ENCODE results near the gene PLEKHF1.

Gene PLEKHF1

GRCh38 chr19:29714371-29714952 is 49.2 kb downstream of the PLEKHF1 start:
- peak overlapping the region; percentile 80 to 97 for H3K4me3 ChIP-seq (ENCODE audit: low read depth in 1 of 2, low read length in 2 of 2)

GRCh38 chr19:29714953-29715700 is 49.9 kb downstream of the PLEKHF1 start, which contains the start of gene C19orf12:
Gene C19orf12 (minus strand): TSS chr19:29715261. CDS start chr19:29708413, 6,848 bp downstream.
- peak within 1 kb of the TSS; percentile 80 to 97 for H3K4me3 ChIP-seq (ENCODE audit: low read depth in 1 of 2, low read length in 2 of 2)
- peaks cover 20% of the 10 kb centered on the region for H3K4me1 ChIP-seq (ENCODE audit: insufficient read depth, low read length)
- no peaks in the 10 kb centered on the region for H3K9me3 ChIP-seq (ENCODE audit: low read length)
- H3K27ac ChIP-seq (ENCODE audit: low read depth, low read length) = peak within 1 kb of the TSS; percentile 94
- H3K36me3 ChIP-seq (ENCODE audit: insufficient read depth, low read length) = no peaks in the 10 kb centered on the region
- H3K9ac ChIP-seq (ENCODE audit: low read length) = peak within 1 kb of the TSS; percentile 91
- H3K27me3 ChIP-seq (ENCODE audit: control insufficient read depth in 1 of 2, insufficient read depth in 2 of 2, low read length in 2 of 2) = no peaks in the 10 kb centered on the region

More at GRCh38 chr19:29714371-29714952, 49.2 kb downstream of the PLEKHF1 start:
- H3K4me1 ChIP-seq (ENCODE audit: insufficient read depth, low read length) = peaks cover 20% of the 10 kb centered on the region
- H3K9ac ChIP-seq (ENCODE audit: low read length) = peak overlapping the region; percentile 91
- peak overlapping the region; percentile 94 for H3K27ac ChIP-seq (ENCODE audit: low read depth, low read length)
- H3K27me3 ChIP-seq (ENCODE audit: control insufficient read depth in 1 of 2, insufficient read depth in 2 of 2, low read length in 2 of 2) = no peaks in the 10 kb centered on the region
- no peaks in the 10 kb centered on the region for H3K36me3 ChIP-seq (ENCODE audit: insufficient read depth, low read length)
- no peaks in the 10 kb centered on the region for H3K9me3 ChIP-seq (ENCODE audit: low read length)

DNA sequence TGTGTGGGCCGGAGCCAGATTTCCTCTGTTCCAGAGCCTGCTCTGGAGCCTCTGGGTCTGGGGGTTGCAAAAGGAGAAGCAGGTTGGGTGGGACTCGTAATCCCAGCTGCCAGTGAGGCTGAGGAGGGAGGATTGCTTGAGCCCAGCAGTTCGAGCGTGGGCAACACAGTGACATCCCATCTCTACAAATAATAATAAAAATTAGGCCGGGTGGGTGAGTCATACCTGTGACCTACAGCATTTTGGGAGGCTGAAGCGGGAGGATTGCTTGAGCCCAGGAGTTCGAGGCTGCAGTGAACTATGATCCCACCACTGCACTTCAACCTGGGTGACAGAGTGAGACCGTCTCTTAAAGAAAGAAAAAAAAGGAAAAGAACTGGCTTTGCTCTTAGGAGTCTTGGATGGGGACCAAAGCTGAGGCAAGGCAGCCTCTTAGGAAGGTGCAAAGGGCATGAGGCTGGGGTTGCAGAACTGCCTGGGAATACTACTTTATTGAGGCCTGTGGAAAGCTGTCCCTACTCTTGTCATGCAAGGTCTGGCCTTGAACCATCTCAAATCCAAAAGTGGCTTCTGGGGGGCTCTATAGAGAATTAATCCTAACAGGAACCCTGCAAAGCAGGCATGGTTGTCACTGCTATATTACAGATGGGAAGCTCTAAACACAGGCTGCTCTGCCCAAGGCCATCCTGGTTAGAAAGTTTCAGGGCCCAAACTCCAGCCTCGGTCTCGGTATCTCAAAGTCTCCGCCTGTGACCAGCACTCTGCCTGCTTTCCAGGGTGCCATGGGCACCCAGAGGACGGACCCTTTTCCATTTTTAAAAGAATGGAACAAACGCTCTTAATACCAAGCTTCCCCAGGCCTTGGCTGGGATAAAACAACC is 50.7 kb downstream of the PLEKHF1 start:
- H3K27me3 ChIP-seq (ENCODE audit: control insufficient read depth in 1 of 2, insufficient read depth in 2 of 2, low read length in 2 of 2) = no peaks in the 10 kb centered on the region
- peak overlapping the region; percentile 80 to 97 for H3K4me3 ChIP-seq (ENCODE audit: low read depth in 1 of 2, low read length in 2 of 2)
- H3K9ac ChIP-seq (ENCODE audit: low read length) = peak overlapping the region; percentile 91
- H3K27ac ChIP-seq (ENCODE audit: low read depth, low read length) = peak overlapping the region; percentile 94
- H3K36me3 ChIP-seq (ENCODE audit: insufficient read depth, low read length) = no peaks in the 10 kb centered on the region
- peaks cover 20% of the 10 kb centered on the region for H3K4me1 ChIP-seq (ENCODE audit: insufficient read depth, low read length)
- H3K9me3 ChIP-seq (ENCODE audit: low read length) = no peaks in the 10 kb centered on the region

GRCh38 chr19:29717051-29717450 is 51.8 kb downstream of the PLEKHF1 start:
- Histone ChIP-seq H3K9ac (ENCODE audit: low read length) (no peak overlapping the region), H3K27ac (ENCODE audit: low read depth, low read length) (no peak overlapping the region), H3K36me3 (ENCODE audit: insufficient read depth, low read length) (no peaks in the 10 kb centered on the region), H3K4me3 (ENCODE audit: low read depth in 1 of 2, low read length in 2 of 2) (no peak overlapping the region), H3K9me3 (ENCODE audit: low read length) (no peaks in the 10 kb centered on the region), H3K4me1 (ENCODE audit: insufficient read depth, low read length) (peaks cover 20% of the 10 kb centered on the region), H3K27me3 (ENCODE audit: control insufficient read depth in 1 of 2, insufficient read depth in 2 of 2, low read length in 2 of 2) (no peaks in the 10 kb centered on the region)

DNA sequence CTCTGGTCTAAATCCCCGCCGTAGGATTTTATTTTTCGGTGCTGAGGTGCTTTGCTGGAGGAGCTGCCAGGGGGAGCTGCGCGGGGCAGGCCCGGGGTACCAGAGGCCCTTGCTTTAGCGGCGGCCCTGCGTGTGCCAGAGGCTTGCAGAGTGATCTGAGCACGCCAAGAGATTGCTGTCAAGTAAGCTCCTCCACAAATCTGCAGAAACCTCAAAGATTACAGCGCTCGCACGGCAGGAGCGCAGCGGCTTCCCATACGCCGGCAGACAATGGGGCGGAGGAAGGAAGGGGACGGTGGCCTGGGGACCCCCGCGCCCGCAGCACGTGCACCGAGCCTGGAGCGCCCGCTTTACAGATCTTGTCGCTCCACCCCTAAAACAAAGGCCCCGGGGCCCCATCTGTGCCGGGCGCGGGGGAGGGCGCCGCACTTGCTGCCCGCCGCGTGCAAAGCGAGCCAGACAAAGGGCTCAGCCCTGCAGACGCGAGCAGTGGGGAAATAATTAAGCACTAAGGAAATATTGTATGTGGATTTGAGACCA is 58.9 kb downstream of the PLEKHF1 start:
- H3K4me3 ChIP-seq (ENCODE audit: low read depth in 1 of 2, low read length in 2 of 2) = no peak overlapping the region
- H3K4me1 ChIP-seq (ENCODE audit: insufficient read depth, low read length) = no peaks in the 10 kb centered on the region
- no peaks in the 10 kb centered on the region for H3K36me3 ChIP-seq (ENCODE audit: insufficient read depth, low read length)
- no peaks in the 10 kb centered on the region for H3K9me3 ChIP-seq (ENCODE audit: low read length)
- H3K27ac ChIP-seq (ENCODE audit: low read depth, low read length) = no peak overlapping the region
- peaks cover 8 to 11% of the 10 kb centered on the region in 2 donors for H3K27me3 ChIP-seq (ENCODE audit: control insufficient read depth in 1 of 2, insufficient read depth in 2 of 2, low read length in 2 of 2)
- H3K9ac ChIP-seq (ENCODE audit: low read length) = no peak overlapping the region

- Histone ChIP-seq H3K4me3 (ENCODE audit: low read depth in 1 of 2, low read length in 2 of 2) (no peak overlapping the region), H3K9ac (ENCODE audit: low read length) (no peak overlapping the region), H3K36me3 (ENCODE audit: insufficient read depth, low read length) (no peaks in the 10 kb centered on the region), H3K27me3 (ENCODE audit: control insufficient read depth in 1 of 2, insufficient read depth in 2 of 2, low read length in 2 of 2) (peaks cover 8 to 11% of the 10 kb centered on the region in 2 donors), H3K4me1 (ENCODE audit: insufficient read depth, low read length) (no peaks in the 10 kb centered on the region), H3K9me3 (ENCODE audit: low read length) (no peaks in the 10 kb centered on the region), H3K27ac (ENCODE audit: low read depth, low read length) (no peak overlapping the region)
These were observed 59.5 kb downstream of the PLEKHF1 start for GRCh38 chr19:29724746-29725145.
